ENCODE results near the gene NFE2. TPM values are rescaled to one million over a fixed set of nuclear protein-coding genes. Genes with fewer than 3 reads are reported as not detected.

Gene NFE2
- total RNA-seq, 1 donor from 2014 or later: not detected

DNA sequence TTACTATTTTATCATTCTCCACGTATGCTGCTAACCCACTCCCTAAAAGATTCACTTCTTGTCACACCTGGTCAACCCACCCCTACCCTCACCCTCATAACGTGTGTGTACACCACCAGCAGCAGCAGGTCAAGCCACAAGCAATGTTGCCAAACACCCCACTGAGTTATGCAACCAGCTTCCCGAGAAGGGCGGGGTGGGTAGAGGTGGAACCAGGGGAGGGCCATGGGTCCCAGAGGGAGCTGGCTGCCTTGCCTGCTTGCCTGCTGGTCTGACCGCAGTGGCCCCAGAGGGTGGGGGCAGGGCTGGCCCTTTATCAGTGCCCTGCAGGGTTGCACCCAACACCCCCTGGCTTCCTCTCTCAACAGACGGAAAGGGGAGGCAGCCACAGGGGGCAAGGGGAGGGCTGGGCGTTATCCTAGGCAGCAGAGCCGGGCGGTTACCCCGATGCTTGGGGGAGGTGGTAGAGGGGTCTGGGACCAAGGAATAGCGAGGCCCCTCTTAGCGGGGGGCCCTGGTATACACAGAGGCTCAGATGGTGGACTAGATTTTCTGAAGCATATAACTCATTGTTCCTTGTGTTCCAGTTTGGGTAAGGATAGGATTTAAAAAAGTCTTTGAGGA is 3.5 kb upstream of the NFE2 start:
- H3K36me3 ChIP-seq: no peaks in the 10 kb centered on the region
- intact Hi-C loops (cut with DNase I): no loop called here

DNA sequence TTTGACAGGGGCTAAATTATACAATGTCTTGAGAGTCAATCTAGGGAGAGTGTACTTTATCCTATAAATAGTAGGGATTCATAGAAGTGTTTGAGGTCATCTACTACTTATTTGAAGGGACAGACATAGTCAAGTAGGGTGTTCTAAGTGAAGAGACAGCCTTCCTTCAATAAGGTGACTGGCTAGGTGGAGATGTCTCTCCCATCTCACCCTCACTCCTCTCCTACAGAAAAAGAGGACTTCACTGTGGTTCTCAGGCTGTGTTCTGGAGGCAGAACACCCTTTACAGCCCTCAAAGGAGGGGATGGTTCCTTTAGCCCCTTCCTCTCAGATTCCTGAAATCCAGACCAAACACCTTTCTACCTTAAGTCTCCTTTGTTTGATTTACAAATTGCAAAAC is 2.8 kb upstream of the NFE2 start:
- intact Hi-C loops (cut with DNase I): no loop called here
- Histone ChIP-seq H3K36me3 (no peaks in the 10 kb centered on the region), H3K4me1 (peaks cover 12% of the 10 kb centered on the region), H3K9me3 (no peaks in the 10 kb centered on the region), H3K27me3 (no peaks in the 10 kb centered on the region), H3K4me3 (no peak overlapping the region), H3K27ac (no peak overlapping the region)
- TF ChIP-seq, protein P1, sequence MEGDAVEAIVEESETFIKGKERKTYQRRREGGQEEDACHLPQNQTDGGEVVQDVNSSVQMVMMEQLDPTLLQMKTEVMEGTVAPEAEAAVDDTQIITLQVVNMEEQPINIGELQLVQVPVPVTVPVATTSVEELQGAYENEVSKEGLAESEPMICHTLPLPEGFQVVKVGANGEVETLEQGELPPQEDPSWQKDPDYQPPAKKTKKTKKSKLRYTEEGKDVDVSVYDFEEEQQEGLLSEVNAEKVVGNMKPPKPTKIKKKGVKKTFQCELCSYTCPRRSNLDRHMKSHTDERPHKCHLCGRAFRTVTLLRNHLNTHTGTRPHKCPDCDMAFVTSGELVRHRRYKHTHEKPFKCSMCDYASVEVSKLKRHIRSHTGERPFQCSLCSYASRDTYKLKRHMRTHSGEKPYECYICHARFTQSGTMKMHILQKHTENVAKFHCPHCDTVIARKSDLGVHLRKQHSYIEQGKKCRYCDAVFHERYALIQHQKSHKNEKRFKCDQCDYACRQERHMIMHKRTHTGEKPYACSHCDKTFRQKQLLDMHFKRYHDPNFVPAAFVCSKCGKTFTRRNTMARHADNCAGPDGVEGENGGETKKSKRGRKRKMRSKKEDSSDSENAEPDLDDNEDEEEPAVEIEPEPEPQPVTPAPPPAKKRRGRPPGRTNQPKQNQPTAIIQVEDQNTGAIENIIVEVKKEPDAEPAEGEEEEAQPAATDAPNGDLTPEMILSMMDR (IDR thresholded peaks at IDR 0.05): no peak
- TF ChIP-seq POLR2AphosphoS5 (IDR thresholded peaks at IDR 0.05; ENCODE audit: insufficient read depth in 1 of 2, low read depth in 1 of 2) (no peak), POLR2A (IDR thresholded peaks at IDR 0.05) (no peak)
- DNase-seq (ENCODE audit: extremely low spot score in 2 of 2): no peak

More for the DNA sequence above, 3.5 kb upstream of the NFE2 start:
- no peaks in the 10 kb centered on the region for H3K9me3 ChIP-seq
- H3K4me1 ChIP-seq: peaks cover 12% of the 10 kb centered on the region
- no peak for DNase-seq (ENCODE audit: extremely low spot score in 2 of 2)
- TF ChIP-seq POLR2AphosphoS5 (IDR thresholded peaks at IDR 0.05; ENCODE audit: insufficient read depth in 1 of 2, low read depth in 1 of 2) (no peak), POLR2A (IDR thresholded peaks at IDR 0.05) (no peak)
- TF ChIP-seq, protein P1 (IDR thresholded peaks at IDR 0.05): no peak
- H3K27ac ChIP-seq: no peak overlapping the region
- no peaks in the 10 kb centered on the region for H3K27me3 ChIP-seq
- no peak overlapping the region for H3K4me3 ChIP-seq

DNA sequence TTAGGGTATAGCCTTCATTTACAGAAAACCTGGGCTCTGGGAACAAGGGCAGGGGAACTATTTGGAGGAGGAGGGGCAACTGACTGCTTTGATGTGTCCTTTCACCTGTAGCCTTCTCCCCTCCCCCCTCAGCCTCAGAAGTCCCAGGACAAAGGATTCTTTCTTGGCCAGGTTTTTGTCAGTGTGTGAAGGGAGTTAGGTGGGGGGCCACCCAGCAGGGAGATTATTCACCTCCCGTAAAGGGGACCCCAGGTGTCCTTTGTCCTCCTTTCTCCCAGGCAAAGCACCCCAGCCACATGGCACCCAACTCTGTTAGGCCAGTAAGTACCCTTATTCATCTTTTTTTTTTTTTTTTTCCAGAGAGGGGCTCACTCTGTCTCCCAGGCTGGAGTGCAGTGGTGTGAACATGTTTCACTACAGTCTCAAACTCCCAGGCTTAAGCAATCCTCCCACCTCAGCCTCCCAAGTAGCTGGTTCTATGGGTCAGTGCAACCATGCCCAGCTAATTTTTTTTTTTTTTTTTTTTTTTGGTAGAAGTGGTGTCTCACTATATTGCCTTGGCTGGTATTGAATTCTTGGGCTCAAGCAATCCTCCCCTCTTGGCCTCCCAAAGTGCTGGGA is 723 bp upstream of the NFE2 start:
- H3K36me3 ChIP-seq: no peaks in the 10 kb centered on the region
- no peak overlapping the region for H3K27ac ChIP-seq
- intact Hi-C loops (cut with DNase I): no loop called here
- H3K9me3 ChIP-seq: no peaks in the 10 kb centered on the region
- no peak overlapping the region for H3K4me3 ChIP-seq
- no peaks in the 10 kb centered on the region for H3K27me3 ChIP-seq
- no peak for TF ChIP-seq POLR2AphosphoS5 (IDR thresholded peaks at IDR 0.05; ENCODE audit: insufficient read depth in 1 of 2, low read depth in 1 of 2)
- TF ChIP-seq, protein P1 (IDR thresholded peaks at IDR 0.05): no peak
- TF ChIP-seq POLR2A (IDR thresholded peaks at IDR 0.05): no peak
- H3K4me1 ChIP-seq: peaks cover 12% of the 10 kb centered on the region
- DNase-seq (ENCODE audit: extremely low spot score in 2 of 2): no peak

DNA sequence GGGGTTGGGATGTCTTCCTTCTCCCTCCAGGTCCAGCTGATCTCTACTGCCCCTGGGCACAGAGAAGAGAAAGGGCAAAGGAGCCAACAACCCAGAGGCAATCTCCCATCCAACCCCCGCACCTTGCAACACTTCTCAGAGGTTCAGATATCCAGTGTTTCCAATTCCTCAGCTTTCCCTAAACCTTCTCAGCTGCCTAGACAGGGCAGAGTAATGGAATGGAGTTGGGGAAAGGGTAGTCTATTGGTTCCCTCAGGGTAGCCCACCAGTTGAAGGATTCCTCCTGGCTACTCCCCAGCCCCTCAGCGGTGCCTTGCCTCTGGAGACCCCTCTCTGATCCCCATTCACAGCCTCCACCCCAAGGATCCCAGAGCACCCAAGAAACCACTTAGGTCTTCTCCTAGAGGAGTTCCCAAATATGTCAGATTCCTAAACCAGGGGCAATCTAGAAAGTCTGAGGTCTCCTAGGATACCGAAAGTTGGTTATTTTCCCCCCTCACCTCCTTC is 537 bp downstream of the NFE2 start:
- no peaks in the 10 kb centered on the region for H3K27me3 ChIP-seq
- H3K4me1 ChIP-seq: peaks cover 12% of the 10 kb centered on the region
- intact Hi-C loops (cut with DNase I): no loop called here
- no peak for TF ChIP-seq POLR2AphosphoS5 (IDR thresholded peaks at IDR 0.05; ENCODE audit: insufficient read depth in 1 of 2, low read depth in 1 of 2)
- TF ChIP-seq, protein P1 (IDR thresholded peaks at IDR 0.05): no peak
- TF ChIP-seq POLR2A (IDR thresholded peaks at IDR 0.05): no peak
- H3K4me3 ChIP-seq: no peak overlapping the region
- H3K36me3 ChIP-seq: no peaks in the 10 kb centered on the region
- no peak overlapping the region for H3K27ac ChIP-seq
- no peaks in the 10 kb centered on the region for H3K9me3 ChIP-seq
- no peak for DNase-seq (ENCODE audit: extremely low spot score in 2 of 2)
